HL-60 (cell line): ENCODE measurements around the gene ADAMTS17.

Experiments used
- DNase-seq, 2 experiments: peaks; one replicate each; pipeline ENCODE4 v3.0.0-alpha.2; 2010 to 2020; ENCODE audit warnings: low read depth in 1 of 2, low spot score in 1 of 2
- H3K27ac ChIP-seq: fragments of 250-450 bp; sonication (Bioruptor Pico); replicated peaks from 2 replicates; pipeline ENCODE4 v1.5.1; 2020; ENCODE audit warnings: mild to moderate bottlenecking, moderate library complexity
- H3K27me3 ChIP-seq: fragments of 250-450 bp; sonication (Bioruptor Pico); 2 replicates; pipeline ENCODE4 v1.5.1; 2021; ENCODE audit warnings: mild to moderate bottlenecking, moderate library complexity; ENCODE audit not compliant: insufficient read depth, poor library complexity, severe bottlenecking
- H3K4me3 ChIP-seq: replicated peaks from 2 replicates; pipeline ENCODE4 v1.5.1; 2011; ENCODE audit warnings: mild to moderate bottlenecking, control low read depth, low read length; ENCODE audit not compliant: insufficient read depth
- CTCF ChIP-seq: IDR thresholded peaks from one replicate; pipeline ENCODE4 v1.5.1; 2011; ENCODE audit warnings: low read length, control low read depth, inconsistent platforms; ENCODE audit not compliant: insufficient read depth
- GABPA ChIP-seq: IDR thresholded peaks from 2 replicates; pipeline ENCODE4 v1.6.1; 2012; ENCODE audit warnings: low read depth
- POLR2AphosphoS5 ChIP-seq: IDR thresholded peaks from 2 replicates; pipeline ENCODE4 v1.6.1; 2012; ENCODE audit warnings: low read depth
- REST ChIP-seq: IDR thresholded peaks from 2 replicates; pipeline ENCODE4 v1.6.1; 2012; ENCODE audit warnings: low read depth; ENCODE audit not compliant: insufficient replicate concordance
- SPI1 ChIP-seq: IDR thresholded peaks from 2 replicates; pipeline ENCODE4 v1.6.1; 2012; ENCODE audit warnings: low read depth, mild to moderate bottlenecking, borderline replicate concordance

ADAMTS17 gene

GRCh38 chr15:100189849-100190248 lies 151.9 kb downstream of the ADAMTS17 start:
- no peak overlapping the region for H3K4me3 ChIP-seq
- DNase-seq = no peak
- no peak for TF ChIP-seq CTCF
- no peak for TF ChIP-seq REST
- TF ChIP-seq POLR2AphosphoS5 = no peak
- TF ChIP-seq GABPA = no peak
- no peaks in the 10 kb centered on the region for H3K27me3 ChIP-seq
- no peak overlapping the region for H3K27ac ChIP-seq

- no peak overlapping the region for H3K27ac ChIP-seq
- no peak for DNase-seq
Observed at GRCh38 chr15:100189319-100189718, 152.5 kb downstream of the ADAMTS17 start.

GRCh38 chr15:100187677-100188076 lies 154.1 kb downstream of the ADAMTS17 start:
- DNase-seq = no peak
- TF ChIP-seq POLR2AphosphoS5 = no peak
- no peak for TF ChIP-seq SPI1
- TF ChIP-seq CTCF = no peak
- no peak for TF ChIP-seq GABPA
- no peak for TF ChIP-seq REST
- Histone ChIP-seq H3K4me3 (no peak overlapping the region), H3K27me3 (no peaks in the 10 kb centered on the region), H3K27ac (no peak overlapping the region)

More at GRCh38 chr15:100189319-100189718, 152.5 kb downstream of the ADAMTS17 start:
- TF ChIP-seq CTCF (no peak), SPI1 (no peak), GABPA (no peak), REST (no peak), POLR2AphosphoS5 (no peak)
- no peaks in the 10 kb centered on the region for H3K27me3 ChIP-seq
- H3K4me3 ChIP-seq = no peak overlapping the region
